ENCODE measurements around the gene ARHGAP8.

The ARHGAP8 gene

GRCh38 chr22:44807915-44808690 lies 55.7 kb downstream of the ARHGAP8 start:
- no peak overlapping the region for H3K4me3 ChIP-seq (ENCODE audit: low read depth, low read length)
- TF ChIP-seq CTCF (IDR thresholded peaks at IDR 0.05; ENCODE audit: insufficient read depth, low read depth, low read length, missing control alignments), result peak; percentile 10
- DNase-seq (ENCODE audit: low read depth), result no peak

DNA sequence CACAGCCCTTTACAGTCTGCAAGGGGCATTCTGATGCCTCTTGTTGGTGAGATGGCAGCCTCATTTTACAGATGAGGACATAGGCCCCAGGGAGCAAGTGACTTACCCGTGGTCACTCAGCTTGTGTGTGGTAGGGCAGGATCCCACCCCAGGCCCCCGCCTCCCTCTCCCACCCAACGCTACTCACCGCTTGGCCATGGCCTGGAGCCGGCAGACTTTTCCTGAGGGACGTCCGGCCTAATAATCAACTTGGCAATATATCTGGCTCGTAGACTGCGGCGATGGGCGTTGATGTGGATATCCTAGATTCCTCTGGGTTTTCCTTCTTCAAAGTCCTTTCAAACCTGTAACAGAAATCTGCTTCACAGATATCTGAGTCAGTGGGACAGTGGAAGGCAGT lies 57.1 kb downstream of the ARHGAP8 start:
- DNase-seq (ENCODE audit: low read depth), result no peak
- TF ChIP-seq CTCF (IDR thresholded peaks at IDR 0.05; ENCODE audit: insufficient read depth, low read depth, low read length, missing control alignments), result no peak
- no peak overlapping the region for H3K4me3 ChIP-seq (ENCODE audit: low read depth, low read length)

DNA sequence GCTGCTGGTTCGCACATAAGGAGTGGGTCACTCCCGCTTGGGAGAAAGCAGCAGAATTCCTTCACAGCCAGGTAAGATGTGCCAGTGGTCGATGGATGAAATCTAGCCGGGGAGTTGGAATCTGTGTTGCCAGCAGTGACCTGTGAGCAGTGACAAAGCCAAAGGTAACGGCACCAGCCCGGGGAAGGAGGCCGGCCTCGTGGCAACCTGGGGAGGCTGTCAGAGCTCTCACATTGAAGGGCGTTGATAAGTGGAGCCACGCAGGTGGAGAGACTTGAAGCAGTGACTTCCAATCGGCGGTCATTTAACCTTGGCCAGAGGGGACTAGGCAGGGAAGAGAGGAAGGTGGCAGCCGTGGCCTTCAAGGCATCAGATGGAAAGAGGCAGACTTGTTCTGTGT lies 58.8 kb downstream of the ARHGAP8 start:
- H3K4me3 ChIP-seq (ENCODE audit: low read depth, low read length), result no peak overlapping the region
- no peak for TF ChIP-seq CTCF (IDR thresholded peaks at IDR 0.05; ENCODE audit: insufficient read depth, low read depth, low read length, missing control alignments)
- no peak for DNase-seq (ENCODE audit: low read depth)

DNA sequence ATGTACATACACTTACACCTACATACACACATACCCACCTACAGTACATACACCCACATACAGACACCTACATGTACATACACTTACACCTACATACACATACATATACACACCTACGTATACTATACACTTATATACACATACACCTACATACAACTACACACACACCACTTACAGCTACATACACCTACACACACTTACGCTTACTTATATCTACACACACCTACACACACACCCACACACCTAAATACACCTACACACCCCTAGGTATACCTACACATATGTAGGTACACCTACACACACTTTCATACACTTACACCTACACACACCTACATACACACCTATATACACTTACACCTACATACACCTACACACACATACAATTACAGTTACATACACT lies 61.0 kb downstream of the ARHGAP8 start:
- no peak for TF ChIP-seq CTCF (IDR thresholded peaks at IDR 0.05; ENCODE audit: insufficient read depth, low read depth, low read length, missing control alignments)
- DNase-seq (ENCODE audit: low read depth), result no peak
- H3K4me3 ChIP-seq (ENCODE audit: low read depth, low read length), result no peak overlapping the region

- no peak for TF ChIP-seq CTCF (IDR thresholded peaks at IDR 0.05; ENCODE audit: insufficient read depth, low read depth, low read length, missing control alignments)
- no peak overlapping the region for H3K4me3 ChIP-seq (ENCODE audit: low read depth, low read length)
- DNase-seq (ENCODE audit: low read depth), result no peak
Observed at GRCh38 chr22:44814266-44815098, 62.1 kb downstream of the ARHGAP8 start.

GRCh38 chr22:44815099-44816070 lies 63.0 kb downstream of the ARHGAP8 start:
- no peak for DNase-seq (ENCODE audit: low read depth)
- TF ChIP-seq CTCF (IDR thresholded peaks at IDR 0.05; ENCODE audit: insufficient read depth, low read depth, low read length, missing control alignments), result no peak

More at GRCh38 chr22:44815099-44816070, 63.0 kb downstream of the ARHGAP8 start:
- no peak overlapping the region for H3K4me3 ChIP-seq (ENCODE audit: low read depth, low read length)

All from GM12865 (cell line).